ENCODE data around the gene SIMC1.
A peak's percentile ranks its signal among the peaks of the same experiment; 100 is the strongest.
"Not testable (repeated sequence)": the region's sequence is repeated elsewhere in the genome, so short reads cannot be mapped to it uniquely, and the experiment has no call there.

SIMC1 gene

GRCh38 chr5:176216393-176216916 lies 21.8 kb upstream of the SIMC1 start:
- not testable (repeated sequence) for DNase-seq

- DNase-seq = not testable (repeated sequence)
Observed at GRCh38 chr5:176217188-176217729, 21.0 kb upstream of the SIMC1 start.

DNA sequence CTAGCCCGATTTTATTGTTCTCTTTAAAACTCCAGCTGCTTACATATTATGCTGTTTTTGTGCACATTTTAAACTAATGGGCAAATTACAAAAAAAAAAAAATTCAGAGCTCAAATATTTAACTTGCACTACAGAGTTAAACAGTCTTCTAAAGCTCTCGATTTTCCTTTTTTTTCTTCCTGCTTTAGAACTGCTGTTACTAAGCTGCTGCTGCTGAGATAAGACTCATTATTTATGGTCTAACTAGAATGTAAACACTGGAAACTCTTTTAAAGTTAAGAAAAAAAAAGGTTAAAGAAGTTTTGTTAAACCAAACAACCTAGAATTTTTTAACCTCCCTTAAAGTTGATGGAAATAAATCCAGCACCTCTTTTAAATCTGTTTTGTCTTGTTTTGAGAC lies 20.5 kb upstream of the SIMC1 start:
- DNase-seq = not testable (repeated sequence)

DNA sequence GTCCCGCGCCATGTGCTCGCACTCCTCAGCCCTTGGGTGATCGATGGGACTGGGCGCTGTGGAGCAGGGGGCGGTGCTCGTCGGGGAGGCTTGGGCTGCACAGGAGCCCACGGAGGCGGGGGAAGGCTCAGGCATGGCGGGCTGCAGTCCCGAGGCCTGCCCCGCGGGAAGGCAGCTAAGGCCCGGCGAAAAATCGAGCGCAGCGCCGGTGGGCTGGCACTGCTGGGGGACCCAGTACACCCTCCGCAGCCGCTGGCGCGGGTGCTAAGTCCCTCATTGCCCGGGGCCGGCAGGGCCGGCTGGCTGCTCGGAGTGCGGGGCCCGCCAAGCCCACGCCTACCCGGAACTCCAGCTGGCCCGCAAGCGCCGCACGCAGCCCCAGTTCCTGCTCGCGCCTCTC lies 16.2 kb upstream of the SIMC1 start:
- DNase-seq = not testable (repeated sequence)

DNA sequence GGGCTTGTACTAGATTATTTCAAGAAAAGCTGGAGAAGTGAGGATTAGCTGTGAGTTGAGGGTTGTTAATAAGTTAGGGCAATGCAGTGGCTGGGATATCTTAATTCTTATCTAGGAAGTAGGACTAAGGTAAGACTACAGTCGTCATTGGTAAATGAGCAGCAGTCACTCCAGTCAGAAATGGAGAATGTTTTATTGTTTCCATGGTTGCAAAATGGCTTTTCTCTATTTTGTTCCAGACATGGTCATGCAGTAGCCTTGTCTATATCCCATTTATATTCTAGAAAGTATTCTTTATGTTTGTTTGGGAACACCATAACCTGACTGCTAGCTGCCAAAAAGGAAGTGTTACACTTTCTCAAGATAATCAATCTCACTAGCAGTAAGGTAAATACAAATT lies 9.9 kb upstream of the SIMC1 start:
- DNase-seq = not testable (repeated sequence)

- DNase-seq = not testable (repeated sequence)
Observed at GRCh38 chr5:176233253-176233652, 5.0 kb upstream of the SIMC1 start.

DNA sequence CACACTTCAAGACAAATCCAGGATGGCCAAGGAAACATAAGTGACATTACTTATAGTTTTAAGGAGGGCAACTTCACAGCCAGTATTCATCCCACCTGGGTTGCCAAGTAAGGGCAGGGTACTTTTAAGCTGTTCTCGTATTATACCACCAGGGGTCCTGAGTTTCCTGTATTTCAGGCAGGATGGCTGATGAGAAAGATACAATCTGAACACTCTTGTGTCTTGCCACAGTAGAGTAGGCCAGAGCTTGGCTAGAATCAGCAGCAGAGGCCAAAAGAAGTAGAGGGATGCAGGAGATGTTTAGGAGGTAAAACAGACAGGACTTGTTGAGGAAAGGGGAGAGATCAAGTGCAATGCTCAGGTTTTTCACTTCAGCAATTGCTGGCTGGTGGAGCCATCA lies 3.1 kb upstream of the SIMC1 start:
- peak; percentile 57 for DNase-seq

- DNase-seq = not testable (repeated sequence)
Observed at GRCh38 chr5:176238645-176239283, 540 bp downstream of the SIMC1 start.

- DNase-seq = not testable (repeated sequence)
Observed at GRCh38 chr5:176239304-176239703, 1.1 kb downstream of the SIMC1 start.

DNA sequence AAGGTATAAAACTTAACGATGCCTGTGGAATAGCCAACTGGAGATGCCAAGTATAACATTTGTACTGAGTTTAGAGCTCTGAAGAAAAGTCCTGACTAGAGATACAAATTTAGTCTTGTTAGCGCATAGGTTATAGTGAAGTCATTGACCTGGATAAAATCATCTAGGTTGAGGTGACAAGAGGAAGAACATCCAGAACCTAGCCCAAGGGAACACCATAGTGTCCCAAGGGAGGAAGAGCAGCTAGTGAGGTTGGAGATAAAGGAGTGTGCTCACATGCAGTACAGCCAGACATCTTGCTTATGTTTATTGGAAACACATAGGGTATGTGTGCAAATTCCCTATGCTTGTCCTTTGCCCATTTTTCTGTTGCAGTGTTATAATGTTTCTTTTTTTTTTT lies 6.1 kb downstream of the SIMC1 start:
- DNase-seq = not testable (repeated sequence)

DNA sequence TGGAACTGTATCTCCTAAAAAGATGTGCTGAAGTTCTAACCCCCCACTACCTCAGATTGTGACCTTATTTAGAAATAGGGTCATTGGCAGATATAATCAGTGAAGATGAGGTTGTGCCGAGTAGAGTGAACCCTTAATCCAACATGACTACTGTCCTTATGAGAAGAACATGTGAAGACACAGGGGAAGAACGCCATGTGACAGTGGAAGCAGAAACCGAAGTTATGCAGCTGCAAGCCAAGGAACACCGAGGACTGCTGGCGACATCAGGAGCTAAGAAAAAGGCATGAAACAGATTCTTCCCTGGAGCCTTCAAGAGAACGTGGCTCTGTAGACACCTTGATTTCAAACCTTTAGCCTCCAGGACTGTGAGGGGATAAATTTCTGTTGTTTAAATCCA lies 6.8 kb downstream of the SIMC1 start:
- DNase-seq = not testable (repeated sequence)

GRCh38 chr5:176245489-176245888 lies 7.3 kb downstream of the SIMC1 start:
- not testable (repeated sequence) for DNase-seq

DNA sequence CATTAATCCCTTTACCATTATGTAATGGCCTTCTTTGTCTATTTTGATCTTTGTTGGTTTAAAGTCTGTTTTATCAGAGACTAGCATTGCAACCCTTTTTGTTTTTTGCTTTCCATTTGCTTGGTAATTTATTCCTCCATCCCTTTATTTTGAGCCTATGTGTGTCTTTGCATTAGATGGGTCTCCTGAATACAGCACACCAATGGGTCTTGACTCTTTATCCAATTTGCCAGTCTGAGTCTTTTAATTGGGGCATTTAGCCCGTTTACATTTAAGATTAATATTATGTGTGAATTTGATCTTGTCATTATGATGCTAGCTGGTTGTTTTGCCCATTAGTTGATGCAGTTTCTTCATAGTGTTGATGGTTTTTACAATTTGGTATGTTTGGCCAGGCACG lies 12.5 kb downstream of the SIMC1 start:
- not testable (repeated sequence) for DNase-seq

- not testable (repeated sequence) for DNase-seq
Observed at GRCh38 chr5:176252171-176252570, 13.9 kb downstream of the SIMC1 start.

- not testable (repeated sequence) for DNase-seq
Observed at GRCh38 chr5:176253370-176254065, 15.3 kb downstream of the SIMC1 start.

DNA sequence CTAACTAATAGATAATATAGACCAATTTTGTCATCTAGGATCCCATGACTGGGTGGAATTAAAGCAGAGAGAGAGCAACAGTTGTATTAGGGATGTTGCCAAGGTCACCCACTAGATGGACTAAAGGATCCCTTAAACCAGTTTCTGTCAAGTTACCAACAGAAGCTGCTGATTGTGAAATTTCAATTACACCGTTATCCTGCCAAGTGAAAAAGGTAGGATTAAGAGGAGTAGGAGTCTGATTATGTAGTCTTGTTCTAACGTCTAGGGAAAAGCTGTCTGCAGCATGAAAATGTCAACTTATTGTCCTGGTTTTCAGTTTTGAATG lies 15.8 kb downstream of the SIMC1 start:
- DNase-seq = not testable (repeated sequence)

GRCh38 chr5:176257871-176258505 lies 19.8 kb downstream of the SIMC1 start:
- DNase-seq = not testable (repeated sequence)

GRCh38 chr5:176260682-176261081 lies 22.5 kb downstream of the SIMC1 start:
- DNase-seq = not testable (repeated sequence)

DNA sequence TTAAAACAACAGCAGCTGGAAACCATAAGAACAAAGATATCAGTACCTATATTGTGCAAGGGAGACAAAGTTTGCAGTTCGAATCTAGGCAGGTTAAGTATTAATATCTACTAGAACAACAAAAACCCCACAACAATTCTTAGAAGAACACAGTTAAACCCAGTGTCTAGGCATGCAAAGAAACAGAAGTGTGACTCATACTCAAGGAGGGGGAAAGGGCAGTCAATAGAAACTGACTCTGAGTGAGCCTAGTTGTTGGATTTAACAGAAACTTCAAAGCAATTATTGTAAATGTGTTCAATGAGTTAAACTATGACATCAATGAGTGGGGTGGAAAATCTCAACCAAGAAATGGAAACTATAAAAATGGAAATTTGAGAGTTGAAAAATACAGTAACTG lies 28.2 kb downstream of the SIMC1 start:
- not testable (repeated sequence) for DNase-seq

DNA sequence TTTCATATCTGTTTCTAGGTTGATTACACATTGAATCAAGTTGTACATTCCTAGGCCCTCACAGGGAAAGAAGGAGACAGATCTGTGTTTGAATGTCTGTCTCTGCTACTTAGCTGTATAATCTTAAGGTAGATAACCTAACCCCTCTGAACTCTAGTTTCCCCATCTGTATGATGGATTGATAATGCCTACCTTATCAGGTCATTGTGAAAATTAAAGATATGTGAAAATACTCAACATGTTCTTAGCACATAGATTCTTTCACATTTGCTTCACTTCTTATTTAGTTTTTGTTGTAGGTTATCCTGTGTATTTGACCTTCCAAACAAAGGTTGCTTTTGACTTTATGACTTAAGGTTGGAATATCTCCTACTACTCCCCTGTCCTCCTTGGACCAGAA lies 50.8 kb downstream of the SIMC1 start:
- not testable (repeated sequence) for DNase-seq

- DNase-seq = not testable (repeated sequence)
Observed at GRCh38 chr5:176290057-176290840, 52.0 kb downstream of the SIMC1 start.

DNA sequence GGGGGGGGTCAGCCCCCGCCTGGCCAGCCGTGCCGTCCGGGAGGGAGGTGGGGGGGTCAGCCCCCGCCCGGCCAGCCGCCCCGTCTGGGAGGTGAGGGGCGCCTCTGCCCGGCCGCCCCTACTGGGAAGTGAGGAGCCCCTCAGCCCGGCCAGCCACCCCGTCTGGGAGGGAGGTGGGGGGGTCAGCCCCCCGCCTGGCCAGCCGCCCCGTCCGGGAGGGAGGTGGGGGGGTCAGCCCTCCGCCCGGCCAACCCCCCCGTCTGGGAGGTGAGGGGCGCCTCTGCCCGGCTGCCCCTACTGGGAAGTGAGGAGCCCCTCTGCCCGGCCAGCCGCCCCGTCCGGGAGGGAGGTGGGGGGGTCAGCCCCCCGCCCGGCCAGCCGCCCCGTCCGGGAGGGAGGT lies 67.1 kb downstream of the SIMC1 start:
- DNase-seq = not testable (repeated sequence)
